CD4-positive, CD25-positive, alpha-beta regulatory T cell (primary cell): Measurements from ENCODE around the gene SLC13A3. TPM values are rescaled to one million over a fixed set of nuclear protein-coding genes. Genes with fewer than 3 reads are reported as not detected.

Source experiments
- ATAC-seq, 2 donors: fragments of 150-1000 bp; cut with Tn5 transposase; one replicate each; pipeline ENCODE4 v1.10.0; 2021; ENCODE audit warnings: low read depth in 2 of 2, moderate number of reproducible peaks in 2 of 2, moderate library complexity in 1 of 2
- DNase-seq, 3 donors: peaks; one replicate each; pipeline versions ENCODE4 v3.0.0 to v3.0.0-alpha.2; 2012 to 2022; ENCODE audit warnings: mixed read lengths in 1 of 3
- H3K27ac ChIP-seq: one replicate; pipeline ENCODE4 v1.7.0; 2013; ENCODE audit warnings: mild to moderate bottlenecking, low read length; ENCODE audit not compliant: insufficient read depth, poor library complexity, severe bottlenecking
- H3K27me3 ChIP-seq: one replicate; pipeline ENCODE4 v1.7.0; 2013; ENCODE audit warnings: low read length; ENCODE audit not compliant: control insufficient read depth, insufficient read depth
- H3K36me3 ChIP-seq: one replicate; pipeline ENCODE4 v1.7.0; 2013; ENCODE audit warnings: mild to moderate bottlenecking, low read length, moderate library complexity; ENCODE audit not compliant: control insufficient read depth, insufficient read depth
- H3K4me1 ChIP-seq: 2 replicates; pipeline ENCODE4 v1.7.0; 2013; ENCODE audit warnings: mild to moderate bottlenecking, low read length; ENCODE audit not compliant: insufficient read depth, control insufficient read depth, poor library complexity, severe bottlenecking
- H3K4me3 ChIP-seq: one replicate; pipeline ENCODE4 v1.7.0; 2013; ENCODE audit warnings: low read depth, mild to moderate bottlenecking, low read length, moderate library complexity
- H3K9me3 ChIP-seq, 2 experiments: 1 replicate in 1 of 2; 2 replicates in 1 of 2; pipeline ENCODE4 v1.7.0; 2013; ENCODE audit warnings: low read length in 2 of 2, mild to moderate bottlenecking in 1 of 2, moderate library complexity in 1 of 2; ENCODE audit not compliant: control insufficient read depth in 2 of 2
- H3K27ac Mint-ChIP-seq, 3 donors: one replicate each; pipeline ENCODE4 v1.8.0; 2020 to 2022; ENCODE audit warnings: mild to moderate bottlenecking in 3 of 3, mixed read lengths in 3 of 3, moderate library complexity in 2 of 3
- H3K27me3 Mint-ChIP-seq: one replicate; pipeline ENCODE4 v1.8.0; 2022; ENCODE audit warnings: mild to moderate bottlenecking, mixed read lengths
- H3K36me3 Mint-ChIP-seq: one replicate; pipeline ENCODE4 v1.8.0; 2020; ENCODE audit warnings: mixed read lengths
- H3K4me1 Mint-ChIP-seq, 4 donors: one replicate each; pipeline ENCODE4 v1.8.0; 2020 to 2022; ENCODE audit warnings: mixed read lengths in 4 of 4, mild to moderate bottlenecking in 1 of 4
- H3K4me3 Mint-ChIP-seq, 4 donors: one replicate each; pipeline ENCODE4 v1.8.0; 2020 to 2022; ENCODE audit warnings: mild to moderate bottlenecking in 4 of 4, mixed read lengths in 4 of 4, moderate library complexity in 3 of 4
- H3K9me3 Mint-ChIP-seq, 7 donors: one replicate each; pipeline ENCODE4 v1.8.0; 2020 to 2022; ENCODE audit warnings: mixed read lengths in 7 of 7, mild to moderate bottlenecking in 3 of 7, moderate library complexity in 2 of 7
- polyA plus RNA-seq, 4 donors: library from polyadenylated mRNA; unstranded; fragments of 300-500 nt; fragmentation: Illumina TruSeq; gene quantifications; one replicate each; pipeline ENCODE4 v1.2.3, GENCODE V29; 2021
- total RNA-seq: library from RNA; stranded (reverse); gene quantifications from one replicate; pipeline ENCODE4 v1.2.3, GENCODE V29; 2022

SLC13A3 gene
- total and polyA plus RNA-seq, 5 donors from 2014 or later: 0.67 TPM; not detected in 4

- ATAC-seq (no peak), DNase-seq (no peak)
- Mint-ChIP-seq H3K4me1 (peaks cover 0 to 4% (median 0%) of the 10 kb centered on the region in 4 donors), H3K27ac (no peak overlapping the region), H3K4me3 (no peak overlapping the region), H3K27me3 (peaks cover 13% of the 10 kb centered on the region), H3K36me3 (no peaks in the 10 kb centered on the region), H3K9me3 (peaks cover 0 to 2% (median 0%) of the 10 kb centered on the region in 7 donors)
- H3K27me3 ChIP-seq: peaks cover 3% of the 10 kb centered on the region
- no peaks in the 10 kb centered on the region for H3K9me3 ChIP-seq
- H3K4me1 ChIP-seq: no peaks in the 10 kb centered on the region
- no peak overlapping the region for H3K27ac ChIP-seq
- H3K36me3 ChIP-seq: no peaks in the 10 kb centered on the region
- no peak overlapping the region for H3K4me3 ChIP-seq
These were observed 131.7 kb downstream of the SLC13A3 start for GRCh38 chr20:46519471-46520068.

DNA sequence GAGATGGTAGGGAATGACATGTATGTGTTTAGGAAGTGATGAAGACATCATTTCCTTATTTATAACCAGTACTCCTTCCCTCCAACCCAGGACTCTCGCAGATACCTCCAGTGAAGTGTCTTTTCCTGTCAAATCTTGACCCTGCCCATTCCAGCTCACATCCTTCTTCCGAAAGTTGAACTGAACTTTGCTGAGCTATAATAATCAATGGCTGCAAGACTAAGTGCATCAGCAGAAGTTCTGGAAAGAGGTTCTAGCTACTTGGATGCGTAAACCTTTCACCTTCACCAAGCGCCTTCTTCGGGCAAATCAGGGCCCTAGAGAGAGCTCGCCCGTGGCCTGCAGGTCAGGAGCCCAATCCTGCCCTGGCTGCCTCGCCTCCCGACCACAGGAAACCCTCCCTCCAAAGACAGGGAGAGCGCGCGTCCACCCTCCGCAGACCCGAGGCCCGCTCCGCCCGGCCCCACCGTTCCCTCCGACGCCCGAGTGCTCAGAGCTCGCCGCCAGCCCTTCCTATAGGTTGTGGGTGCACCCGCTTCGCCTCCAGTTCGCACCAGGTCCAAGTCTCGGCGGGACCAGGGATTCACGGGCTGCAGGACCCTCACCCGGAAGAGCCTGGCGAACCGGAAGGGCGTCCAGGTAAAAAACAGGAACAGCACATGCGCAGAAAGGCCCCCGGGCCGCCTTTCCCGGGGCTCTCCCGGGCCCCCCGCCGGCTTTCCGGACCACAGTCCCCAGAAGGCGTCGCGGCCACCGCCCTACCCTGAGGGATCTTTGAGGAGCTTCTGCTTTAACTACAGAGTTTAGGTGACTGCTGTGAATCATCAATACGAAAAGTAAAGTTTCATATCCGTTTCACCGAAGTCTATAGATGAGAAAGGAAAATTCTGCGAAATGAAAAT is 138.1 kb downstream of the SLC13A3 start, which contains the start of gene ZNF334:
Gene ZNF334 (minus strand): TSS at position 617 of the 902 bp plus-strand sequence. CDS start 1,457 bp downstream, outside the sequence.
- DNase-seq: peak in 1 of 3 donors; percentile 35
- Histone ChIP-seq H3K27ac (no peak within 1 kb of the TSS), H3K4me1 (peaks cover 9% of the 10 kb centered on the region), H3K4me3 (peak within 1 kb of the TSS; percentile 61), H3K27me3 (peaks cover 11% of the 10 kb centered on the region), H3K9me3 (no peaks in the 10 kb centered on the region), H3K36me3 (no peaks in the 10 kb centered on the region)
- Mint-ChIP-seq H3K4me3 (peak within 1 kb of the TSS; percentile 77 to 89 (median 82)), H3K27me3 (peaks cover 36% of the 10 kb centered on the region), H3K27ac (no peak within 1 kb of the TSS), H3K36me3 (no peaks in the 10 kb centered on the region), H3K4me1 (peaks cover 2 to 10% (median 6%) of the 10 kb centered on the region in 4 donors), H3K9me3 (peaks cover 0 to 2% (median 0%) of the 10 kb centered on the region in 7 donors)
- ATAC-seq: peak; percentile 42 to 57

DNA sequence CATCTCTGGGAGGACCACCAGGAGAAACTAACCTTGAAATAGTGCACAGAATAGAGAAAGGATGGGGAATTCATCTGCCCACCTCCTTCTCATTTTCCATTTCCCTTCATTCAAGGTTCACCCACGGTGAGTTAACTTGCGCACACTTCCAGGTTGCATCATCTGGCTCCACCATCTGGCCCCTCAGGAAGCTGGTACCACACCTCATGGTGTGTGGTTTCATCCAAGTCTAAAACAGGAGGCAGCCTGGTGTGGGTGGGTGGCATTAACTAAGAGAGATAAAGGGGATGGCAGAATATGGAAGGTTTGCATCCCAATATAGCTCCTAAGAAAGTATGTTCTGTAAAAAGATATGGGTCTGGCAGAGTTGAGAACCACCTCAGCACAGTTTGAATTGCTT is 141.7 kb downstream of the SLC13A3 start:
- H3K27ac ChIP-seq: no peak overlapping the region

More for the DNA sequence above, 141.7 kb downstream of the SLC13A3 start:
- ATAC-seq (no peak), DNase-seq (no peak)
- H3K4me1 ChIP-seq: peaks cover 9% of the 10 kb centered on the region
- Mint-ChIP-seq H3K9me3 (peaks cover 0 to 5% (median 0%) of the 10 kb centered on the region in 7 donors), H3K27ac (no peak overlapping the region), H3K27me3 (peaks cover 25% of the 10 kb centered on the region), H3K4me1 (peaks cover 2 to 10% (median 4%) of the 10 kb centered on the region in 4 donors), H3K4me3 (no peak overlapping the region), H3K36me3 (no peaks in the 10 kb centered on the region)
- no peak overlapping the region for H3K4me3 ChIP-seq
- H3K27me3 ChIP-seq: peaks cover 12% of the 10 kb centered on the region
- no peaks in the 10 kb centered on the region for H3K9me3 ChIP-seq
- no peaks in the 10 kb centered on the region for H3K36me3 ChIP-seq

Other genes starting within 250 kb of the SLC13A3 start
- gene ELMO2, start 244.8 kb downstream of the SLC13A3 start, total RNA-seq: 84.9 TPM
- 10 to 100 TPM; 37.7 to 56.1 (median 43.5) TPM for gene ELMO2, start 244.8 kb downstream of the SLC13A3 start, polyA plus RNA-seq
- gene ZNF334, start 137.9 kb downstream of the SLC13A3 start, total RNA-seq: 0.25 TPM
- under 1 TPM in 3 of 4 donors, not detected in 1; 0.14 to 0.22 (median 0.19) TPM for gene ZNF334, start 137.9 kb downstream of the SLC13A3 start, polyA plus RNA-seq
- gene OCSTAMP, start 100.8 kb downstream of the SLC13A3 start, total RNA-seq: not detected
- gene OCSTAMP, start 100.8 kb downstream of the SLC13A3 start, polyA plus RNA-seq: not detected
- gene TP53RK, start 38.0 kb upstream of the SLC13A3 start, total RNA-seq: 6.6 TPM
- gene TP53RK, start 38.0 kb upstream of the SLC13A3 start, polyA plus RNA-seq: 10 to 100 TPM; 17.7 to 23.6 (median 19.3) TPM
- gene SLC2A10, start 58.2 kb upstream of the SLC13A3 start, total RNA-seq: not detected
- not detected for gene SLC2A10, start 58.2 kb upstream of the SLC13A3 start, polyA plus RNA-seq
- gene EYA2, start 243.4 kb upstream of the SLC13A3 start, total RNA-seq: not detected
- not detected for gene EYA2, start 243.4 kb upstream of the SLC13A3 start, polyA plus RNA-seq